DMS79 treated with DMSO at 0.1 percent for 48 hours (cell line): ENCODE data around the gene IQCF6.
"Not testable (repeated sequence)": the region's sequence is repeated elsewhere in the genome, so short reads cannot be mapped to it uniquely, and the experiment has no call there.

Source experiments
- DNase-seq: peaks from one replicate; lab custom pipeline; 2025; lab: John Stamatoyannopoulos, UW

IQCF6 gene

DNA sequence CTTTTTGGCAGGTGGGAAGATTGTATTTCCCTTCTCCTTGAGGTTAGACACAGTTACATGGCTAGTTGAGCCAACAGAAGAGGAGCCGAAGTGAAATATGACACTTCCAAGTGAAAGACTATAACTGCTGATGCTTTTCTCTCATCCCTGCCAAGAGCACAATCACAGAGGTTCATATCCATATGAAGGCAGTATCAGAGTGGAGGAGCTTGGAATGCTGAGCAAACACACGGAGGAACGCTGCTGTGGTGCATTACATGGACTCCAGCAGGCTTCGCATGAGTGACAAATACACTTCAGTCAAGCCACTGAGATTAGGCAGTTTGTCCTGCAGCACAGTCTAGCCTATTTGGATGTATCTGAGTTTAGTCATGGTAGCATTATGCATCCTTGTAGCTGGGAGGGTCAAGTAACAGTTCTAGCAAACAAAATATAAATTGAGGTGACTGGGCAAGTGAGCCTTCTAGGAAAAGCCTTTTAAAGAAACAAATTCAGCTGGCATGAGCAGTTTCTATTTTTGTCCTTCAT, 5.4 kb downstream of the IQCF6 start:
- DNase-seq = no peak

DNA sequence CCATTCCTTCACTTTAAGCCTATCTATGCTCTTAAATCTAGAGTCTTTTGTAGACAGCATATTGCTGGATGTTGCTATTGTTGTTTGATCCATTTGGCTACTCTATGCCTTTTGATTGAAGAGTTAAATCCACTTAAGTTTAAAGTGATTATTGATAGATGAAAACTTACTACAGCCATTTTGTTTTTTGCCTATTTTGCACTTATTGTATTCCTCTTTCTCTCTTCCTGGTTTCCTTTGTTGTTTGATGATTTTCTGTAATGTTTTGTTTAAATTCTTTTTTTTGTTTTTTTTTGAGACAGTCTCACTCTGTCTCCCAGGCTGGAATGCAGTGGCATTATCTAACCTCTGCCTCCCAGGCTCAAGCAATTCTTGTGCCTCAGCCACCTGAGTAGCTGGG, 19.8 kb downstream of the IQCF6 start:
- no peak for DNase-seq

GRCh38 chr3:51753763-51754750, 25.0 kb downstream of the IQCF6 start:
- DNase-seq = peak; percentile 6

GRCh38 chr3:51751287-51751686, 27.8 kb downstream of the IQCF6 start:
- no peak for DNase-seq

GRCh38 chr3:51750878-51751277, 28.2 kb downstream of the IQCF6 start:
- no peak for DNase-seq

GRCh38 chr3:51748327-51748726, 30.7 kb downstream of the IQCF6 start:
- no peak for DNase-seq

DNA sequence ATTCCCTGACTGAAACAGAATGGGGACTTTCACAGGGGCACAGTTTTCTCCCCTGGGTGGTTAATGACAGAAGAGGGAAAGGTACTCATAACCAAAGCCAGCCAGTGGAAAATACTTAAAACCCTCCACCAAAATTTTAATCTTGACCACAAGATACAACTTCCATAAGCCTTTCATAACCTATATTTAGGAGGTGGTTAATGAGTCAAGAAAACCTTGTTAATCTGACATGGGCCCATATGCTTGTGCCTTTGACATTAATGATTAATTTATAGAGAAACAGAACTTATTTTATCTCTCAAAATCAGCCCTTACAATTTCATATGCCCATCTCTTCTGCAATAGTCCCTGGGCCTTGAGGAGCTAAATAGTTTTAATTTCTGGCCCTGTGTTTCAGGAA, 31.2 kb downstream of the IQCF6 start:
- DNase-seq = no peak

GRCh38 chr3:51742978-51743377, 36.1 kb downstream of the IQCF6 start:
- not testable (repeated sequence) for DNase-seq

GRCh38 chr3:51742320-51742719, 36.7 kb downstream of the IQCF6 start:
- not testable (repeated sequence) for DNase-seq

- DNase-seq = no peak
Measured at GRCh38 chr3:51739110-51739509, 39.9 kb downstream of the IQCF6 start.

DNA sequence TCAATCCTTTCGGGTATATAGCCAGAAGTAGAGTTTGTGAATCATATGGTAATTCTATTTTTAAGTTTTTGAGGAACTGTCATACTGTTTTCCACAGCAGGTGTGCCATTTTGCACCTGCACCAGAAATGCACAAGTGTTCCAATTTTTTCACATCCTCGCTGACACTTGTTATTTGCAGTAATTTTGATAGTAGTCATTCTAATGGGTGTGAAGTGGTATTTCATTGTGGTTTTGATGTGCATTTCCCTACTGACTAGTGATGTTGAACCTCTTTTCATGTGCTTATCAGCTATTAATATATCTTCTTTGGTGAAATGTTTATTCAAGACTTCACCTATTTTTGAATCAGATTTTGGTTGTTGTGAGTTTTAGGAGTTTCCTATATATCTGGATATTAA, 43.1 kb downstream of the IQCF6 start:
- no peak for DNase-seq

GRCh38 chr3:51735039-51735438, 44.0 kb downstream of the IQCF6 start:
- DNase-seq = no peak

DNA sequence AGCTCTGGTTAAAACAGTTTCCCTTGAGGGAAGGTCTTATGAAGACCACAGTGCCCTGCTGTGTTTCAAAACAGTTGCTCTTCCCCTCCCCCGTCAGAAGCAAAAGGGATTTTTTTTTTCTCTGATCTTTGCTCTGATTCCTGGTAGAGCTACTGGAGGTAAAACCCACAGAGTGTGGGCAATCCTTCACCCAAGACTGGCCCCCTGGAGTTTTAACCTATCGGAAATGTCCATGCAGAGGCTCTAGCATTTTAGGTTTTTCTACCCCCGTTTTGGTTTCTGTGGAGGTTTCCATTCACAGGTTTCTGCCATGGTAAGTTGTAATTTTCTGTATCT, 44.5 kb downstream of the IQCF6 start:
- no peak for DNase-seq

- no peak for DNase-seq
Measured at GRCh38 chr3:51733859-51734571, 45.0 kb downstream of the IQCF6 start.

DNA sequence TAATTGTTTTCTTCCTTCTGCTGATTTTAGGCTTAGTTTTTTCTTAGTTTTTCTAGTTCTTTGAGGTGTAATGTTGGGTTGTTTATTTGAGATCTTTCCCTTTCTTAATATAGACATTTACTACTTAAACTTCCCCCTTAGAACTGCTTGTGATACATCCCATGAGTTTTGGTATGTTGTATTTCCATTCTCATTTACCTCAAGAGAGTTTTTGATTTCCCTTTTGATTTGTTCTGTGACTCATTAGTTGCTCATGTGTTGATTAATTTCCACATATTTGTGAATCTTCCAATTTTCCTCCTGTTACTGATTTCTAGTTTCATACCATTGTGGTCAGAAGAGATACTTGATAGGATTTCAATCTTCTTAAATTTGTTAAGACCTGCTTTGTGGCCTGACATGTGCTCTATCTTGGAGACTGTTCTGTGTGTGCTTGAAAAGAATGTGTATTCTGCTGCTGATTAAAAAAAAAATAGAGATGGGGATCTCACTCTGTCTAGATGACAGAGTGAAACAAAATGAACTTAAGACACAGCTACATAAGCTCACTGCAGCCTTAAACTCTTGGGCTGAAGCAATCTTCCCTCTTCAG, 49.9 kb downstream of the IQCF6 start:
- DNase-seq = no peak
